Right cardiac atrium (tissue), 5 donors: ENCODE measurements around the gene LORICRIN. TPM values are rescaled to one million over a fixed set of nuclear protein-coding genes. Genes with fewer than 3 reads are reported as not detected.

Experiments
- ATAC-seq, 2 donors: fragments of 200-7000 bp; cut with Tn5 transposase; one replicate each; pipeline versions ENCODE4 v1.8.0 to v1.9.1; 2020; ENCODE audit warnings: moderate library complexity in 2 of 2, mild to moderate bottlenecking in 1 of 2
- DNase-seq, 3 donors: peaks; one replicate each; pipeline ENCODE4 v3.0.0-alpha.2; 2020
- H3K27ac ChIP-seq: one replicate; pipeline ENCODE4 v1.5.1; 2013; ENCODE audit warnings: mild to moderate bottlenecking, low read length, control low read depth, moderate library complexity
- H3K27me3 ChIP-seq: one replicate; pipeline ENCODE4 v1.6.1; 2013; ENCODE audit not compliant: control insufficient read depth, insufficient read depth
- H3K4me1 ChIP-seq: one replicate; pipeline ENCODE4 v1.6.1; 2013; ENCODE audit warnings: low read length; ENCODE audit not compliant: control insufficient read depth, insufficient read depth
- H3K4me3 ChIP-seq: one replicate; pipeline ENCODE4 v1.5.1; 2013; ENCODE audit warnings: low read length, control low read depth
- H3K9me3 ChIP-seq: one replicate; pipeline ENCODE4 v1.6.1; 2013; ENCODE audit warnings: low read length; ENCODE audit not compliant: control insufficient read depth
- WGBS: extraction: QIAGEN DNeasy Blood & Tissue Kit; methylation state at CpG from one replicate; pipeline ENCODE4 v1.1.7; 2013; 5-methylcytosine and 5-hydroxymethylcytosine counted together
- intact Hi-C, 4 donors: fragments of 100-400 bp; cut with DNase I; formaldehyde crosslinking; loops; one replicate each; pipeline versions ENCODE4 v1.11.0 to v1.14.0; 2022 to 2023
- polyA plus RNA-seq: library from polyadenylated mRNA; stranded (reverse); fragments of 200-250 nt; gene quantifications from one replicate; pipeline ENCODE4 v1.2.3, GENCODE V29; 2013
- total RNA-seq, 4 donors: library from RNA; stranded (reverse); fragmentation: NEBNext Ultra II Directional; extraction: Animal tissue kit (Norgen Biotek cat#: 25700); gene quantifications; one replicate each; pipeline ENCODE4 v1.2.1, GENCODE V29; 2021
- donor health status: healthy with polysubstance abuse.
- donor health status: DM: no; HTN: yes; CAD: no.
- donor health status: DM: no; HTN: no; CAD: no.
- donor health status: DM: no; HTN: yes; CAD: no; lungs with severe emphysema.
- donor health status: DM: yes; HTN: yes; CAD: no.

The LORICRIN gene
- total and polyA plus RNA-seq, 5 donors: not detected

DNA sequence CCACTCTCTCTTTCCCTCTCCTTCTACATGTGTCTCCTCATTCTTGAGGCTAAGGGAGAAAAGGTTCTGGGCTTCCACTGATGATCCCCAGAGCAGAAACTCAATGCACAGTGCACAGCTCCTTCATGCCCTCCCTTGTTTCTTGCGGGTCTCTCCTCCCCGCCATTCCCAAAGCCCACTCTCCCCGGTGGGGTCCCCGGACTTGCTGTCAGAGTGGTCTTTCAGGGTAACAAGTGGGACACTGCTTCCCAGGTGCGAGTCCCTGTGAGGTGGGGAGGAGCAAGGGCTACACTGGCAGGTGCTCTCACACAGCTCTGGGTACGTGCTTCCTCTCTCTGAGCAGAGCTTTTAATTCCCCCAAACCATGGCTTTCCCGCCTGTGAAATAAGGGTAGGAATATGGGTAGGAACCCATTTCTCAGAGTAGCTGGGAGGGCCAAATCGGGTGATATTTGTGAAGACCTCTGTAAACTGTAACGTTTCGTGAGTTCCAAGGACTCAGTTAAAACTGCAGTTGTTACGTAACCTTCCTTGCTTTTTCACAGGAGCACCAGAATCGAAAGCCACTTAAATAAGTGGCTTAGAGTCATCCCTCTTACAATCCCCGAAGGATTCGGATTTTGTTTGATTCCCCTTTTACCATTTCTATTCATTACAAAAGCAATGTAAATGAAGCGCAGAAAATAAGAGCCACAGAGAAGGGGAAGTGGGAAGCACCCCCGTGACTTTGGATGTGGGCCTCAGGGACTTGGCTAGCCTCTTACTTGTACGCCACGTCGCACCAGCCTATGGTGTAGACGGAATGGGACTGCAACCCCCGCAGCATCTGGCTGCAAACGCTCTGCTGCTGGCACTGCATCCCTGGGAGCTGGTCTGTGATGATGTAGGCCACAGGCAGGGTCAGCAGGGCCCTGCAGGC lies 47.1 kb downstream of the LORICRIN start:
- no peak overlapping the region for H3K4me3 ChIP-seq
- H3K4me1 ChIP-seq: no peaks in the 10 kb centered on the region
- H3K27ac ChIP-seq: no peak overlapping the region
- intact Hi-C loops: no loop called here
- ATAC-seq (no peak), DNase-seq (no peak)
- no peaks in the 10 kb centered on the region for H3K27me3 ChIP-seq
- 80% methylated on average over 22 of the region's 22 CpGs for WGBS
- H3K9me3 ChIP-seq: no peaks in the 10 kb centered on the region

DNA sequence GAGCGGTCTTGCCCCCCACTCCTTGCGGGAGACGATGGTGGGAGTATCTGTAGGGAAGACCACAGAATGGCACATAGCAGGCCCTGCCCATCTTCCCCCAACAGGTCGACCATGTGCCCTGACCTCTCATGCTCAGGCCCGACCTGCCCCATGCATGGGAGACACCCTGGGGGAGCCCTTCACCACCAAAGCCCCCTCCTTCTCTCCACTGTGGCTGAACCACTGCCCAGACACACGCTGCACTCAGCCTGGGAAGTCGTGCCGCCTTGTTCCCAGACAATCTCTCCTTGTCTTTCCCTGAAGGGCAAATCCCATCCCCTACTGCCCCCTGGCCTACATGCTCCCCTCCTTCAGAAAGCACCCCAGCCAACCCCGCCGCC lies 47.7 kb downstream of the LORICRIN start:
- WGBS: 76% methylated on average over 10 of the region's 10 CpGs
- ATAC-seq (no peak), DNase-seq (no peak)
- H3K27ac ChIP-seq: no peak overlapping the region
- no peak overlapping the region for H3K4me3 ChIP-seq
- no peaks in the 10 kb centered on the region for H3K27me3 ChIP-seq
- intact Hi-C loops: no loop called here
- H3K9me3 ChIP-seq: no peaks in the 10 kb centered on the region
- no peaks in the 10 kb centered on the region for H3K4me1 ChIP-seq

DNA sequence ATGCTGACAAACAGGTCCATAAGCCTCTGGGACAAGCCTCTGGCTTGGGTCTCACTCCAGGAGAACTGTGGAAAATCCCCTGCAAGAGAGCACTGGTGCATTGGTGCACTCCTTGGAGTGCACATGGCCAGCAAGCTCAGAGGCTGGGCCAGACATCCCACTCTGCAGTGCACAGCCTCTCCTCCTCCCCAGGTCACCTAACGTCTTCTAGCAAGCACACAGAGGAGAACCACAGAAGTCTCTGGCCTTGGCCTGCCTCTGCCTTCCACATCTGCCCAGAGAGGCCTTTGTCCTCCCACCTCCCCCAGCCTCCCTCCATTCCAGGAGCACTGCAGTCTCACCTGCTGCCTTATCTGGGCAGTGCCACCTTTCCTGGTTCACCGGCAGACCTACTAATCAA lies 49.1 kb downstream of the LORICRIN start:
- no peaks in the 10 kb centered on the region for H3K27me3 ChIP-seq
- WGBS: 72% methylated on average over 2 of the region's 2 CpGs
- H3K9me3 ChIP-seq: no peaks in the 10 kb centered on the region
- intact Hi-C loops: no loop called here
- no peak overlapping the region for H3K27ac ChIP-seq
- no peaks in the 10 kb centered on the region for H3K4me1 ChIP-seq
- no peak for ATAC-seq
- no peak for DNase-seq
- H3K4me3 ChIP-seq: no peak overlapping the region

DNA sequence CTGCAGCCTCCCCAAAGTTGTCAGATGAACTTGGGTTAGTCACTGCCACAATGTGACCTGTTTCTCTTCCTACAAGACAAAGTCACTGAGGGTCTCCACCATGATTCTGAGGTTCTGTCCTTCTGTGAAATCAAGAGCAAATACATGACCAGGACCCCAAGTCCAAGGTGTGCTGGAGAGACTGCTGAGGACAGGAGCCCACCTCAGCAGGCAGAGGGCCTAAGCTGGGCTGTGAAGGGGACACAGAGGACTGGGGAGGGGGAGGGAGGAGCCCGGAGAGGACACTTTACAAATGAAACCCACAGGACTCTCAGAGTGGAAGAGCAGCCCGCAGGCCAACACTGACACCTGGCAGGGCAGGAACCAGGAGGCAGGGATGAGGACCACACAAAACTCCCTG lies 50.0 kb downstream of the LORICRIN start:
- WGBS: 81% methylated on average over 2 of the region's 2 CpGs
- H3K27me3 ChIP-seq: no peaks in the 10 kb centered on the region
- H3K4me3 ChIP-seq: no peak overlapping the region
- no peak for ATAC-seq
- intact Hi-C loops: no loop called here
- H3K27ac ChIP-seq: no peak overlapping the region
- DNase-seq: no peak
- no peaks in the 10 kb centered on the region for H3K4me1 ChIP-seq
- no peaks in the 10 kb centered on the region for H3K9me3 ChIP-seq

DNA sequence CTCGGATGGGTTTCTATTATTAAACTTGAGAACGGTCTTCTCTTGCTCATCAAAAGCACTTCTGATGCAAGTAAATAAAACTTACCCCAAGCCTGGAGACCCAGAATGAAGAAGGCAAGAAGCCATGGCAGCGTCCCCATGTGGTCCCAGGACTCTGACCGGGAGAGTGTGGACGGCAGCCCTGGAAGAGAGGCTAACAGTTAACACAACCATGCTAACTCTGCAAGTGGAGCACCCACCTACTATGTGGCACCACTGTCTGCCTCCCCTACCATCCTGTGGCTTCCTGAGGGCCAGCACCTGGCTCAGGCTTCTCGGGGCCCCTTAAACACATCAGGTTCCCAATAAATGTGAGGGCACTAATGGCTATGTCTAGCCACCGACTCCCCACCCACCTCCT lies 51.0 kb downstream of the LORICRIN start:
- no peak for DNase-seq
- intact Hi-C loops: no loop called here
- no peaks in the 10 kb centered on the region for H3K27me3 ChIP-seq
- H3K27ac ChIP-seq: no peak overlapping the region
- ATAC-seq: no peak
- no peaks in the 10 kb centered on the region for H3K9me3 ChIP-seq
- WGBS: 64% methylated on average over 7 of the region's 7 CpGs
- no peak overlapping the region for H3K4me3 ChIP-seq
- no peaks in the 10 kb centered on the region for H3K4me1 ChIP-seq

Other genes starting within 250 kb of the LORICRIN start
- gene SPRR1B, start 228.5 kb upstream of the LORICRIN start, total RNA-seq: not detected
- gene SPRR1B, start 228.5 kb upstream of the LORICRIN start, polyA plus RNA-seq: not detected
- gene SPRR2D, start 218.6 kb upstream of the LORICRIN start, total RNA-seq: not detected
- gene SPRR2D, start 218.6 kb upstream of the LORICRIN start, polyA plus RNA-seq: not detected
- gene SPRR2A, start 202.2 kb upstream of the LORICRIN start, total RNA-seq: not detected
- gene SPRR2A, start 202.2 kb upstream of the LORICRIN start, polyA plus RNA-seq: 0.14 TPM
- gene SPRR2B, start 188.1 kb upstream of the LORICRIN start, total RNA-seq: not detected
- gene SPRR2B, start 188.1 kb upstream of the LORICRIN start, polyA plus RNA-seq: not detected
- gene SPRR2E, start 165.2 kb upstream of the LORICRIN start, total RNA-seq: not detected
- not detected for gene SPRR2E, start 165.2 kb upstream of the LORICRIN start, polyA plus RNA-seq
- gene SPRR2F, start 146.2 kb upstream of the LORICRIN start, total RNA-seq: under 1 TPM in 1 of 4 donors, not detected in 3; 0.37 TPM
- gene SPRR2F, start 146.2 kb upstream of the LORICRIN start, polyA plus RNA-seq: not detected
- not detected for gene SPRR2G, start 108.8 kb upstream of the LORICRIN start, total RNA-seq
- gene SPRR2G, start 108.8 kb upstream of the LORICRIN start, polyA plus RNA-seq: not detected
- gene LELP1, start 56.3 kb upstream of the LORICRIN start, total RNA-seq: not detected
- not detected for gene LELP1, start 56.3 kb upstream of the LORICRIN start, polyA plus RNA-seq
- not detected for gene PRR9, start 42.1 kb upstream of the LORICRIN start, total RNA-seq
- gene PRR9, start 42.1 kb upstream of the LORICRIN start, polyA plus RNA-seq: not detected
- gene PGLYRP3, start 53.3 kb downstream of the LORICRIN start, total RNA-seq: not detected
- gene PGLYRP3, start 53.3 kb downstream of the LORICRIN start, polyA plus RNA-seq: not detected
- not detected for gene PGLYRP4, start 89.2 kb downstream of the LORICRIN start, total RNA-seq
- not detected for gene PGLYRP4, start 89.2 kb downstream of the LORICRIN start, polyA plus RNA-seq
- gene S100A9, start 98.2 kb downstream of the LORICRIN start, total RNA-seq: 100 to 1,000 TPM in 3 of 4 donors, 10 to 100 TPM in 1; 48.6 to 167 (median 142) TPM
- 69.9 TPM for gene S100A9, start 98.2 kb downstream of the LORICRIN start, polyA plus RNA-seq
- gene S100A12, start 115.9 kb downstream of the LORICRIN start, total RNA-seq: 1 to 10 TPM in 3 of 4 donors, under 1 TPM in 1; 0.68 to 2.6 (median 2.0) TPM
- gene S100A12, start 115.9 kb downstream of the LORICRIN start, polyA plus RNA-seq: 1.9 TPM
- 10 to 100 TPM; 27.5 to 98.1 (median 66.9) TPM for gene S100A8, start 131.4 kb downstream of the LORICRIN start, total RNA-seq
- 42.3 TPM for gene S100A8, start 131.4 kb downstream of the LORICRIN start, polyA plus RNA-seq
- gene S100A7A, start 156.8 kb downstream of the LORICRIN start, total RNA-seq: not detected
- gene S100A7A, start 156.8 kb downstream of the LORICRIN start, polyA plus RNA-seq: not detected
- gene S100A7, start 201.0 kb downstream of the LORICRIN start, total RNA-seq: not detected
- gene S100A7, start 201.0 kb downstream of the LORICRIN start, polyA plus RNA-seq: not detected